ENCODE results near the gene PRR5.

Gene PRR5

DNA sequence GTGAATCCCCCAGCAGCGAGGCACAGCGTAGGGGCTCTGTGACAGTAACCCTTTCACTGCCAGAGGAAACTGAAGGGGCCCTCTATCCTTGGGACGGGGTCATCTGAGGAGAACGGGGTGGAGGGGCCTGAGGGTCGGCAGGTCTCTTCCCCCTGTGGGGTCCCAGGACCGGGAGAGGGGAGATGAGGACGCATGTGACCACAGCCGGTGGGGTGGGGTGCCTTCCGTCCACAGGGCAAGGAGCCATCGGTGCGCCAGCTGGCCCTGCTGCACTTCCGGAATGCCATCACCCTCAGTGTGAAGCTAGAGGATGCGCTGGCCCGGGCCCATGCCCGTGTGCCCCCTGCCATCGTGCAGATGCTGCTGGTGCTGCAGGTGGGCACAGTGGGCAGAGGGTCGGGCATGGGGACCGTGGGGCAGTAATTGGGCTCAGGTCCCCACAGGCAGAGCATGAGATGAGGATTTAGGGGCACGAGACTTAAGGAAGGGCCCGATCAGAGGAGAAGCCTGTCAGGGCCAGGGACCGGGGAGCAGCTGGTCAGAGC is 30.1 kb downstream of the PRR5 start:
- H3K9me3 ChIP-seq (ENCODE audit: control insufficient read depth in 2 of 2, low read length in 2 of 2), result no peaks in the 10 kb centered on the region
- peaks cover 14 to 16% of the 10 kb centered on the region in 2 donors for H3K36me3 ChIP-seq (ENCODE audit: control insufficient read depth in 2 of 2, insufficient read depth in 2 of 2, low read length in 2 of 2)
- no peak overlapping the region for H3K4me3 ChIP-seq (ENCODE audit: low read length in 2 of 2)
- H3K4me1 ChIP-seq (ENCODE audit: control insufficient read depth in 2 of 2, insufficient read depth in 2 of 2, low read length in 2 of 2), result peaks cover 0 to 16% of the 10 kb centered on the region in 2 donors
- no peak overlapping the region for H3K27ac ChIP-seq (ENCODE audit: low read depth in 2 of 2, low read length in 2 of 2)
- no peak overlapping the region for H3K9ac ChIP-seq (ENCODE audit: low read depth in 1 of 2, low read length in 2 of 2)
- H3K27me3 ChIP-seq (ENCODE audit: control insufficient read depth in 2 of 2, insufficient read depth in 2 of 2, low read length in 2 of 2), result no peaks in the 10 kb centered on the region

DNA sequence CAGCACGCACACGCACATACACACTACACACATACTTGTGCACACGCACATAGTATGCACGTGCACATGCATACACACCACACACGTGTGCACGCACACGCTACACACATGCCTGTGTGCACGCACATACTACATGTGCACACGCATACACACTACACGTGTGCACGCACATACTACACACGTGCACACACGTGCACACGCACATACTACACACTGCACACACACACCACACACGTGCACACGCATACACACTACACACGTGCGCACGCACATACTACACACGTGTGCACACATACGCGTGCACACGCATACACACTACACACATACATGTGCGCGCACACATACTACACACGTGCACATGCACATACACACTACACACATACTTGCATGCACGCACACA is 30.7 kb downstream of the PRR5 start:
- Histone ChIP-seq H3K9me3 (ENCODE audit: control insufficient read depth in 2 of 2, low read length in 2 of 2) (no peaks in the 10 kb centered on the region), H3K27ac (ENCODE audit: low read depth in 2 of 2, low read length in 2 of 2) (no peak overlapping the region), H3K27me3 (ENCODE audit: control insufficient read depth in 2 of 2, insufficient read depth in 2 of 2, low read length in 2 of 2) (no peaks in the 10 kb centered on the region), H3K9ac (ENCODE audit: low read depth in 1 of 2, low read length in 2 of 2) (no peak overlapping the region), H3K36me3 (ENCODE audit: control insufficient read depth in 2 of 2, insufficient read depth in 2 of 2, low read length in 2 of 2) (peaks cover 10 to 11% of the 10 kb centered on the region in 2 donors), H3K4me1 (ENCODE audit: control insufficient read depth in 2 of 2, insufficient read depth in 2 of 2, low read length in 2 of 2) (peaks cover 0 to 19% of the 10 kb centered on the region in 2 donors), H3K4me3 (ENCODE audit: low read length in 2 of 2) (no peak overlapping the region)

DNA sequence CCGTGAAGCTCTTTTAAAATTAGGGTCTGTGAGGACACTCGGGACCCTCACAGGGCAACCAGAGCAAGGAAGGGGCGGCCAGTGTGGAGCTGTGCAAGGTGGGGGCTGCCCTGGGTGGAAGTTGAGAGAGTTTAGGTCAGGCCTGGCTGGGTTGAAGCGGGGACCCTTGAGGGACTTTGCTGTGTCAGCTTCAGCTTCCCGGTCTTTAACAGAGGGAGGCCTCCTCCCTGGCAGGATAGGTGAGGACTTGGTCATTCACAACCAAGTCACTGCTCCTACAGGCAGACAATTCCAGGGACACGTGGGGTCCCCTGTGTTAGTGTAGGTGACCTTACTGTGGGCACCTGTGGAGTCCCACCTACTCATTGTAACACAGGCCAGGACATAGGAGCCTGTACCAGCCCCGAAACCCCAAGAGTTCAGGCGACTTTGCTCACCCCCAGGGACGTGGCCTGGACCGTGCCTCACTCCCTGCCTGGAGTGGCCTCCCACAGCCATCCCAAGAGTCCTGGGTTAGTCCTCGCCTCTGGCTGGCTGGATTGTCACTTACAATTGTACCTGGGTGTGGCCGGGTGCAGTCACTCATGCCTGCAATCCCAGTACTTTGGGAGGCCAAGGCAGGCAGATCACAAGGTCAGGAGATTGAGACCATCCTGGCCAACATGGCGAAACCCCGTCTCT is 31.6 kb downstream of the PRR5 start:
- no peak overlapping the region for H3K4me3 ChIP-seq (ENCODE audit: low read length in 2 of 2)
- H3K27ac ChIP-seq (ENCODE audit: low read depth in 2 of 2, low read length in 2 of 2), result no peak overlapping the region
- H3K36me3 ChIP-seq (ENCODE audit: control insufficient read depth in 2 of 2, insufficient read depth in 2 of 2, low read length in 2 of 2), result peaks cover 8 to 10% of the 10 kb centered on the region in 2 donors
- H3K9me3 ChIP-seq (ENCODE audit: control insufficient read depth in 2 of 2, low read length in 2 of 2), result no peaks in the 10 kb centered on the region
- no peaks in the 10 kb centered on the region for H3K27me3 ChIP-seq (ENCODE audit: control insufficient read depth in 2 of 2, insufficient read depth in 2 of 2, low read length in 2 of 2)
- peaks cover 0 to 26% of the 10 kb centered on the region in 2 donors for H3K4me1 ChIP-seq (ENCODE audit: control insufficient read depth in 2 of 2, insufficient read depth in 2 of 2, low read length in 2 of 2)
- no peak overlapping the region for H3K9ac ChIP-seq (ENCODE audit: low read depth in 1 of 2, low read length in 2 of 2)

DNA sequence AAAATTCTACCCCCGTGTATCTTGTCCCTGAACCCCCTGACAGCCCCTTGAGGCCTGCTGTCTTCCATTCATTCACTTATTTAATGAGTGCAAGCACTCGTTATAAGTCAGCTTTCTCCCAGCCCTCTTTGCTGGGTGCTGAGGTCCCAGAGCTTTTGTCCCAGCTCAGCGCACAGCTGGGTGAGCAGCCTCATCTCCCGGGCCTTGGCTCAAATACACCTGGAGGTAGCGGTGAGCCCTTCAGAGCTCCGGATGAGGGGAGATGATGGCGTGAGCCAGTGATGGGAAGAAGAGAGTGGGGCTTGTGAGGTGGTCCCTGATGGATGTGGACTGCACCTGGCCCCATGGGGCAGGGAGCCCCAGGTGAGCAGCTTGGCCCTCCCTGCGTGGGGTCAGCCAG is 32.3 kb downstream of the PRR5 start:
- no peaks in the 10 kb centered on the region for H3K9me3 ChIP-seq (ENCODE audit: control insufficient read depth in 2 of 2, low read length in 2 of 2)
- H3K27me3 ChIP-seq (ENCODE audit: control insufficient read depth in 2 of 2, insufficient read depth in 2 of 2, low read length in 2 of 2), result no peaks in the 10 kb centered on the region
- no peak overlapping the region for H3K27ac ChIP-seq (ENCODE audit: low read depth in 2 of 2, low read length in 2 of 2)
- peaks cover under 1 to 25% of the 10 kb centered on the region in 2 donors for H3K4me1 ChIP-seq (ENCODE audit: control insufficient read depth in 2 of 2, insufficient read depth in 2 of 2, low read length in 2 of 2)
- peaks cover 8 to 10% of the 10 kb centered on the region in 2 donors for H3K36me3 ChIP-seq (ENCODE audit: control insufficient read depth in 2 of 2, insufficient read depth in 2 of 2, low read length in 2 of 2)
- no peak overlapping the region for H3K9ac ChIP-seq (ENCODE audit: low read depth in 1 of 2, low read length in 2 of 2)
- H3K4me3 ChIP-seq (ENCODE audit: low read length in 2 of 2), result no peak overlapping the region

DNA sequence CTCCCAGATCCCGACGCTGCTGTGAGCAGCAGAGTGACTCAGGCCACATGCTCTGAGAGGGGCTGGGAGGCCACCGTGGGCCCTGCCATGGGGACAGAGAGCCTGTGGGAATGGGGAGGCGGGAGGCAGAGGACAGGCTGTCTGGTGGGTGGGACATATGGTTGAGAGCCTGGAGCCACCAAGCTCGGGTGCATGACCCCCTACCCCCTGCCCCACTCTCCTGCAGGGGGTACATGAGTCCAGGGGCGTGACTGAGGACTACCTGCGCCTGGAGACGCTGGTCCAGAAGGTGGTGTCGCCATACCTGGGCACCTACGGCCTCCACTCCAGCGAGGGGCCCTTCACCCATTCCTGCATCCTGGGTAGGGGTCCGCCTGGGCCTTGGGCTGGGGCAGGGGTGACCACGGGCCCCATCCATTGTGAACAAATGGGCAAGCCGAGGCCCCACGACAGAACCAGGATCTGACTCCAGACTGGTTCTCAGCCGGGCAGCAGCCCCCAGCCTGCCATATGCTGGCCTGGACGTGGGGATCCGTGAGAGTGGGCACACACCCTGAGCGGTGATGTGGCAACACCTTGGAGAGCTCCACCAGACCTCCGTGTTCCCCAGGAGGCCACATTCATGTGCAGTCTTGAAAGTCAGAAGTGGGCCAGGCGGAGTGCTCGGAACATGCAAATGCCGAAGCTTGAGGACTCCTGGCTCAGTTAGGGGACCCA is 33.0 kb downstream of the PRR5 start:
- no peaks in the 10 kb centered on the region for H3K27me3 ChIP-seq (ENCODE audit: control insufficient read depth in 2 of 2, insufficient read depth in 2 of 2, low read length in 2 of 2)
- peaks cover 3 to 30% of the 10 kb centered on the region in 2 donors for H3K4me1 ChIP-seq (ENCODE audit: control insufficient read depth in 2 of 2, insufficient read depth in 2 of 2, low read length in 2 of 2)
- H3K9ac ChIP-seq (ENCODE audit: low read depth in 1 of 2, low read length in 2 of 2), result no peak overlapping the region
- peaks cover 8 to 10% of the 10 kb centered on the region in 2 donors for H3K36me3 ChIP-seq (ENCODE audit: control insufficient read depth in 2 of 2, insufficient read depth in 2 of 2, low read length in 2 of 2)
- no peak overlapping the region for H3K4me3 ChIP-seq (ENCODE audit: low read length in 2 of 2)
- no peak overlapping the region for H3K27ac ChIP-seq (ENCODE audit: low read depth in 2 of 2, low read length in 2 of 2)
- no peaks in the 10 kb centered on the region for H3K9me3 ChIP-seq (ENCODE audit: control insufficient read depth in 2 of 2, low read length in 2 of 2)

GRCh38 chr22:44735518-44736428 is 33.8 kb downstream of the PRR5 start:
- no peak overlapping the region for H3K9ac ChIP-seq (ENCODE audit: low read depth in 1 of 2, low read length in 2 of 2)
- H3K4me1 ChIP-seq (ENCODE audit: control insufficient read depth in 2 of 2, insufficient read depth in 2 of 2, low read length in 2 of 2), result peaks cover 3 to 30% of the 10 kb centered on the region in 2 donors
- no peaks in the 10 kb centered on the region for H3K9me3 ChIP-seq (ENCODE audit: control insufficient read depth in 2 of 2, low read length in 2 of 2)
- H3K27ac ChIP-seq (ENCODE audit: low read depth in 2 of 2, low read length in 2 of 2), result no peak overlapping the region
- no peak overlapping the region for H3K4me3 ChIP-seq (ENCODE audit: low read length in 2 of 2)
- H3K36me3 ChIP-seq (ENCODE audit: control insufficient read depth in 2 of 2, insufficient read depth in 2 of 2, low read length in 2 of 2), result peaks cover 4 to 5% of the 10 kb centered on the region in 2 donors
- H3K27me3 ChIP-seq (ENCODE audit: control insufficient read depth in 2 of 2, insufficient read depth in 2 of 2, low read length in 2 of 2), result no peaks in the 10 kb centered on the region

DNA sequence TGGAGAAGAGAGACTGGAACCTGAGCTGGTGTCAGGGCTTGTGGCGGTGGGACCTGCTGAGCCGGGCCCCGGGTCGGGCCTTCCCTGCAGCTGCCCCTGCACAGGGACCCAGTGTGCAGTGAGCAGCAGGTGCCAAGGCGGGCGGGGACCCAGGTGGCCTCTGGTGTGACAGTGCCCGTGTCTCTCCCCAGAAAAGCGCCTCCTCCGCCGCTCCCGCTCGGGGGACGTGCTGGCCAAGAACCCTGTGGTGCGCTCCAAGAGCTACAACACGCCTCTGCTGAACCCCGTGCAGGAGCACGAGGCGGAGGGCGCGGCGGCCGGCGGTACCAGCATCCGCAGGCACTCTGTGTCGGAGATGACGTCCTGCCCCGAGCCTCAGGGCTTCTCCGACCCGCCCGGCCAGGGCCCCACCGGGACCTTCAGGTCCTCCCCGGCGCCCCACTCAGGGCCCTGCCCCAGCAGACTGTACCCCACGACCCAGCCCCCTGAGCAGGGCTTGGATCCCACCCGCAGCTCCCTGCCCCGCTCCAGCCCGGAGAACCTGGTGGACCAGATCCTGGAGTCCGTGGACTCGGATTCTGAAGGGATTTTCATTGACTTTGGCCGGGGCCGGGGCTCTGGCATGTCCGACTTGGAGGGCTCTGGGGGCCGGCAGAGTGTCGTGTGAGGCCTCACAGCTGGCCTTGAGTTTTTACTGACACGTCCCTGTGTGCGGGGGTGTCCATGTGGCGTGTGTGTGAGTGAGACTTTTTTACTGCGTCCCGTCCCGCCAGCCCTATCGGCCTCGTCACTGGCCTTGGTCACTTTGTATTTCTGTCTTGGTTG is 34.8 kb downstream of the PRR5 start:
- Histone ChIP-seq H3K27ac (ENCODE audit: low read depth in 2 of 2, low read length in 2 of 2) (no peak overlapping the region), H3K4me1 (ENCODE audit: control insufficient read depth in 2 of 2, insufficient read depth in 2 of 2, low read length in 2 of 2) (peaks cover 3 to 30% of the 10 kb centered on the region in 2 donors), H3K9me3 (ENCODE audit: control insufficient read depth in 2 of 2, low read length in 2 of 2) (no peaks in the 10 kb centered on the region), H3K4me3 (ENCODE audit: low read length in 2 of 2) (no peak overlapping the region), H3K9ac (ENCODE audit: low read depth in 1 of 2, low read length in 2 of 2) (peak overlapping the region in 1 of 2 donors; percentile 14), H3K36me3 (ENCODE audit: control insufficient read depth in 2 of 2, insufficient read depth in 2 of 2, low read length in 2 of 2) (peaks cover 4 to 5% of the 10 kb centered on the region in 2 donors), H3K27me3 (ENCODE audit: control insufficient read depth in 2 of 2, insufficient read depth in 2 of 2, low read length in 2 of 2) (no peaks in the 10 kb centered on the region)

- Histone ChIP-seq H3K27ac (ENCODE audit: low read depth in 2 of 2, low read length in 2 of 2) (no peak overlapping the region), H3K27me3 (ENCODE audit: control insufficient read depth in 2 of 2, insufficient read depth in 2 of 2, low read length in 2 of 2) (no peaks in the 10 kb centered on the region), H3K36me3 (ENCODE audit: control insufficient read depth in 2 of 2, insufficient read depth in 2 of 2, low read length in 2 of 2) (peaks cover 1% of the 10 kb centered on the region in 2 donors), H3K4me3 (ENCODE audit: low read length in 2 of 2) (no peak overlapping the region), H3K9ac (ENCODE audit: low read depth in 1 of 2, low read length in 2 of 2) (peak overlapping the region in 1 of 2 donors; percentile 55), H3K9me3 (ENCODE audit: control insufficient read depth in 2 of 2, low read length in 2 of 2) (no peaks in the 10 kb centered on the region), H3K4me1 (ENCODE audit: control insufficient read depth in 2 of 2, insufficient read depth in 2 of 2, low read length in 2 of 2) (peaks cover 3 to 33% of the 10 kb centered on the region in 2 donors)
Measured at GRCh38 chr22:44737406-44738346, 35.7 kb downstream of the PRR5 start.

Measured in mucosa of rectum (tissue), 2 donors.